HG03442 (cell line): ENCODE data around the gene HIGD1C.
"Not testable (repeated sequence)": the region's sequence is repeated elsewhere in the genome, so short reads cannot be mapped to it uniquely, and the experiment has no call there.

Experiments used
- ATAC-seq: cut with Tn5 transposase; IDR thresholded peaks from one replicate; pipeline ENCODE4 v1.9.1; 2021; ENCODE audit warnings: mild to moderate bottlenecking, moderate library complexity; ENCODE audit not compliant: unreplicated experiment

Gene HIGD1C

DNA sequence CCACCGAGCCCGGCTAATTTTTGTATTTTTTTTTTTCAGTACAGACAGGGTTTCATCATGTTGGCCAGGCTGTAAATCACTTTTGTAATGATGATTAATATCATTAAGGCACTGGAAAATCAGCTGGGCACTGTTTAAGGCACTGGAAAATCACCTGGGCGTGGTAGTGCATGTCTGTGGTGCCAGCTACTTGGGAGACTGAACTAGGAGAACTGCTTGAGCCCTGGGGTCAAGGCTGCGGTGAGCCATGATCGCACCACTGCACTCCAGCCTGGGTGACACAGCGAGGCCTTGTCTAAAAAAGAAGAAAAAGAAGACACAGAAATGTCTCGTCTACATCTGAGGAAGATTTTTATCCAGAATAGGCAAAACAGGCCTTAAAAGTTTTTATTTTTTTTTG lies 61.1 kb downstream of the HIGD1C start:
- no peak for ATAC-seq

DNA sequence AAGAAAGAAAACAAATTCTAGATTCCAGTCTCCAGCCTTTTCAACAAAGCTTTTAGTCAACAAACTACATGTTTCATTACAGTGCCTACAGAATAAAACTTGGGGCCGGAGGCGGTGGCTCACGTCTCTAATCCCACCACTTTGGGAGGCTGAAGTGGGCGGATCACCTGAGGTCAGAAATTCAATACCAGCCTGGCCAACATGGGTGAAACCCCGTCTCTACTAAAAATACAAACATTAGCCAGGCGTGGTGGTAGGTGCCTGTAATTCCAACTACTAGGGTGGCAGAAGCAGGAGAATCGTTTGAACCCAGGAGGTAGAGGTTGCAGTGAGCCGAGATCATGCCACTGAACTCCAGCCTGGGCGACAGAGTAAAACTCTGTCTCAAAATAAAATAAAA lies 62.1 kb downstream of the HIGD1C start:
- ATAC-seq = not testable (repeated sequence)

DNA sequence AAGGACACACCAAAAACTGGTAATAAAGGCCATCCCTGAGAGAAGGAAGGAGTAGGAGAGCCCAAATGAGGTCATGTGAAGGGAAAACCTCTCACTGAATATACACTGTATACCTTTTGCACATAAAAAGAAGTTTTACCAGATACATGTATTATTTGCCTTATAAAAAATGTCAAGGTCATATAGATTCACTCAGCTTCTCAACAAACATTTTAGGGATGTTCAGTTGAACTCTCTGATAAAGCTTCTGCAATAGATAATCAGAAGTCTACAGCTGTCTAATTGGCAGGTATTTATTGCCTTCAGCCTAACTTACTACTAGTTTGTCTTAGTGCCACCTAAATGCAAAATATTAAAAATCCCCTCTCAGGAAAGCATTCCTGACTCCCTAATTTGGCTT lies 65.1 kb downstream of the HIGD1C start:
- ATAC-seq = no peak

DNA sequence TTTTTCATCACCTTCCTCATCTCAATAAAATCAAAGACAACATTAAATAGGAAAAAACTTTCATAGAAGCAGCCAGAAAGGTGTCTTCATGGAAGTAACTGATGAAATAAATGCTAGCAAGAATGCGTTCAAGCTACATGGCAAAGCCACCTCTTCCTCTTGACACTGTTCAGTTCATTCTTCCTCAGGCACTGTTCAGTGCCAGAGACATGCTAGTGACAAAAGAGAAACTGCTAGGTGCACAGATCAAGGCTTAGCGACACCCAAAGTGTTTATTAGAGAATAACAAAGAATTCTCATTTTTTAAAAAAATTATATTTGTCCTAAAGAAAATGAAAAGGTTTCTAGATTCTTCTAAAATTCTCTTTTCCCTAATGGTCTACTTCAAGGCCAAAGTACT lies 66.6 kb downstream of the HIGD1C start:
- no peak for ATAC-seq

DNA sequence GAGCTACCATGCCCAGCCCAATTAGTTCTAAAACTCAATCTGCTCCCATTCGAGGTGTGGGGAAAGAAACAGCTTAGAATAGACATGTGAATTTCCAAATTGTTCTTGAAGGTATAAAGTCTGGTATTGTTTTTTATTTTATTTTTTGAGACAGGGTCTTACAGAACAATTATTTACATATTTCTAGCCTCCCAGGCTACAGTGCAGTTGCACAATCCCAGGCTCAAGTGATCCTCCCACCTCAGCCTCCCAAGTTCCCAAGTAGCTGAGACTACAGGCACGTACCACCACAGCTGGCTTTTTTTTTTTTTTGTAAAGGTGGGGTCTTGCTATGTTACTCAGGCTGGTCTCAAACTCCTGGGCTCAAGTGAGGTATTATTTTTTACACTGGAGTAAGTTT lies 67.6 kb downstream of the HIGD1C start:
- ATAC-seq = no peak
